Mesodermal cell (in vitro differentiated cells): Measurements from ENCODE around the gene PAQR5.

Experiments
- H3K27ac ChIP-seq: 2 replicates; pipeline ENCODE4 v1.7.0; 2013; ENCODE audit warnings: mild to moderate bottlenecking, low read depth, low read length, moderate library complexity; ENCODE audit not compliant: severe bottlenecking
- H3K36me3 ChIP-seq: 2 replicates; pipeline ENCODE4 v1.7.1; 2013; ENCODE audit warnings: mild to moderate bottlenecking, low read length, moderate library complexity; ENCODE audit not compliant: control insufficient read depth, insufficient read depth
- H3K4me1 ChIP-seq: one replicate; pipeline ENCODE4 v1.7.1; 2013; ENCODE audit warnings: mild to moderate bottlenecking, low read length; ENCODE audit not compliant: insufficient read depth, control insufficient read depth, poor library complexity, severe bottlenecking
- H3K4me3 ChIP-seq: 2 replicates; pipeline ENCODE4 v1.7.0; 2013; ENCODE audit warnings: low read length, control low read depth, mild to moderate bottlenecking; ENCODE audit not compliant: insufficient read depth, poor library complexity, severe bottlenecking; ENCODE audit errors: extremely low read depth
- H3K9me3 ChIP-seq: 2 replicates; pipeline ENCODE4 v1.7.1; 2013; ENCODE audit warnings: mild to moderate bottlenecking, low read length, moderate library complexity; ENCODE audit not compliant: control insufficient read depth
- WGBS, 2 experiments: methylation state at CpG; one replicate each; pipeline ENCODE4 v1.1.5; 2013; ENCODE audit warnings: missing lambda C conversion rate in 2 of 2; ENCODE audit not compliant: insufficient coverage in 2 of 2; 5-methylcytosine and 5-hydroxymethylcytosine counted together

PAQR5 gene

GRCh38 chr15:69357773-69358771 is 59.4 kb downstream of the PAQR5 start:
- Histone ChIP-seq H3K9me3 (no peaks in the 10 kb centered on the region), H3K4me3 (no peak overlapping the region), H3K36me3 (no peaks in the 10 kb centered on the region), H3K27ac (no peak overlapping the region), H3K4me1 (no peaks in the 10 kb centered on the region)
- WGBS, 2 experiments, result 92 to 95% methylated on average over 4 of the region's 9 CpGs

- Histone ChIP-seq H3K4me3 (no peak overlapping the region), H3K27ac (no peak overlapping the region), H3K36me3 (no peaks in the 10 kb centered on the region), H3K4me1 (no peaks in the 10 kb centered on the region), H3K9me3 (no peaks in the 10 kb centered on the region)
- 100% methylated on average over 2 to 4 of the region's 4 CpGs for WGBS, 2 experiments
Measured at GRCh38 chr15:69358850-69359249, 60.1 kb downstream of the PAQR5 start.

GRCh38 chr15:69359722-69360121 is 61.0 kb downstream of the PAQR5 start:
- H3K27ac ChIP-seq, result no peak overlapping the region
- no peaks in the 10 kb centered on the region for H3K4me1 ChIP-seq
- H3K9me3 ChIP-seq, result no peaks in the 10 kb centered on the region
- WGBS, 2 experiments, result 96 to 97% methylated on average over 3 of the region's 3 CpGs
- no peaks in the 10 kb centered on the region for H3K36me3 ChIP-seq
- H3K4me3 ChIP-seq, result no peak overlapping the region

DNA sequence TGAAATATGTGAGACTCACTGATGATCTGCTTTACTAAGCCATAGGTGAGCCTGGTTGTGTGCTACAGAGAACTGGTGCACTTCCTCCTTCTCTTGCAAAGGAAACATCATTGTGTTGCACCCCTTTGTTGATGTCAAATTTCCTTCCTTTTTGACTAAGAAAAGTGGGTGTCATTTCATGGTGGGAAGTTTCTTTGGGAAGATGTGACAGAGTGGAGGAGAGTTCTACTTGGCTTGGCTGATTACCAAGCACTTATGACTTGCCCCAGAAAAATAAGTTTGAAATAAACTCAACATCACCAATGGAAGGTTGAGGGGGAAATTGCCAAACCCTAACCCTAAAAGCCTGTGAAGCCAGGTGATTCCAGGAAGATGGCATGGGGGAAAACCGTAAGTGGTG is 61.9 kb downstream of the PAQR5 start:
- H3K36me3 ChIP-seq, result no peaks in the 10 kb centered on the region
- no peaks in the 10 kb centered on the region for H3K9me3 ChIP-seq
- no peak overlapping the region for H3K27ac ChIP-seq
- WGBS, 2 experiments, result 0% methylated on average over 1 of the region's 1 CpG
- H3K4me1 ChIP-seq, result no peaks in the 10 kb centered on the region
- H3K4me3 ChIP-seq, result no peak overlapping the region

DNA sequence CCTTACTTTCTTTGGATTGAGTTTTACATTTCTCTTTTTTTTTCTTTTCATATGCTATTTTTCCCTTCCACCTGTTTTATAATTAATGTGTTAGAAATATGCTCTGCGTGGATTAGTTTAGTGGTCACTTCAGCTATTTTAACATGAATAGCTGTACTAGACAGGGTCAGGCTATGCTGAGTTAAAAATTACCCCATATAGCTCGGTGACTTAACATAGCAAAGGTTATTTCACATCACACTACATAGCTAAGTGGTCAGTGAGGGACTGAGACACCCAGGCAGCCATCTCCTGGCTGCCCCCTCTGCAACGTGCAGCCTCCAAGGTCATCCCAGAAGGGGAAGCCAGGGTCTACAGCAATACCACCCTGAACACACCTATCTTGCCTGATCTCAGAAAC is 68.5 kb downstream of the PAQR5 start:
- H3K4me1 ChIP-seq, result no peaks in the 10 kb centered on the region
- no peak overlapping the region for H3K27ac ChIP-seq
- no peak overlapping the region for H3K4me3 ChIP-seq
- no peaks in the 10 kb centered on the region for H3K9me3 ChIP-seq
- WGBS, 2 experiments, result 88 to 100% methylated on average over 1 to 2 of the region's 3 CpGs
- H3K36me3 ChIP-seq, result no peaks in the 10 kb centered on the region

DNA sequence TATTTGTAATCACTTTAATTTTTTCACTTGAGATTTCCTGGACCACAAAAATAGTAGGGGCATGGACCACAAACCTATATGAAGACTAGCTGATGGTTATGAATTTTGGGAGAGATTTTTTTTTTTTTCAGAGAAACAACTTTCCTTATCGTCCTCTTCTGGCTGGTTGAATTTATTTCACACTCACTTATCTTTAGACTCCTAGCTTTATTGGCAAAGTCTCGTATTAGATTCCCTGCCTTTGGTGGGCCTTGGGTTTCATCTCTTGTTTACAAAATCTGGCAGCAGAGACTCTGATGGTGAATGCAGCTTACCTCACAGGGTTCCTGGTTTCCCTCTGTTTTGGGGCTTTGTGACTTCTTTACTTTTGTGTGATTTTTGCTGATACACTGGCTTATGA is 70.9 kb downstream of the PAQR5 start:
- Histone ChIP-seq H3K36me3 (no peaks in the 10 kb centered on the region), H3K4me1 (no peaks in the 10 kb centered on the region), H3K27ac (no peak overlapping the region), H3K4me3 (no peak overlapping the region), H3K9me3 (no peaks in the 10 kb centered on the region)
- 90 to 100% methylated on average over 2 of the region's 2 CpGs for WGBS, 2 experiments

GRCh38 chr15:69373406-69373805 is 74.7 kb downstream of the PAQR5 start:
- 94 to 95% methylated on average over 4 to 5 of the region's 6 CpGs for WGBS, 2 experiments
- Histone ChIP-seq H3K4me1 (no peaks in the 10 kb centered on the region), H3K36me3 (no peaks in the 10 kb centered on the region), H3K27ac (no peak overlapping the region), H3K9me3 (no peaks in the 10 kb centered on the region), H3K4me3 (no peak overlapping the region)

DNA sequence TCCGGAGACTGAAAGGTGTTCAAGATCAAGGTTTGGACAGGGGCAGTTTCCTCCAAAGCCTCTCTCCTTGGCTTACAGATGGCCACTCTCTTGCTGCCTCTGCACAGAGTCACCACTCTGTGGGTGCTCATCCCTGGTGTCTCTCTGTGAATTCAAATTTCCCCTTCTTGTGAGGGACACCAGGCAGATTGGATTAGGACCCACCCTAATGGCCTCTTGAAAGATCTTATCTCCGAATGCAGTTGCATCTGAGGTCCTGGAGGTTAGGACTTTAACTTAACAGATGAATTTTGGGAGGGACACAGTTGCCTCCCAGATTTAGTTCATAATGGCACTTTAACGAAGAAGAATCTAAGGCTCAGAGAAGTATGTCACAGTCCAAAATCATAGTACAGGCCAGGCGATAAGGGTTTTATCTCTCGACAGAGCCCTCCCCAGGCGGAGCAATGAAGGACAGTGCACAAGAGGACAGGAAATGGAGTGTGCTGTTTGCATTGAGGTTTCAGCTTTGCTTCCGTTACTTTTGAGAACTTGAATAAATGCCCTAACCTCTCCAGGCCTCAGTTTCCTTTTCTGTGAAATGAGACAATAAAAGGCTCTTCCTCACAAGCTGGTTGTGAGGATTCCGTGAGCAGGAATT is 76.6 kb downstream of the PAQR5 start:
- Histone ChIP-seq H3K9me3 (no peaks in the 10 kb centered on the region), H3K36me3 (no peaks in the 10 kb centered on the region), H3K4me3 (no peak overlapping the region), H3K4me1 (no peaks in the 10 kb centered on the region), H3K27ac (no peak overlapping the region)
- WGBS, 2 experiments, result 94% methylated on average over 7 of the region's 8 CpGs

DNA sequence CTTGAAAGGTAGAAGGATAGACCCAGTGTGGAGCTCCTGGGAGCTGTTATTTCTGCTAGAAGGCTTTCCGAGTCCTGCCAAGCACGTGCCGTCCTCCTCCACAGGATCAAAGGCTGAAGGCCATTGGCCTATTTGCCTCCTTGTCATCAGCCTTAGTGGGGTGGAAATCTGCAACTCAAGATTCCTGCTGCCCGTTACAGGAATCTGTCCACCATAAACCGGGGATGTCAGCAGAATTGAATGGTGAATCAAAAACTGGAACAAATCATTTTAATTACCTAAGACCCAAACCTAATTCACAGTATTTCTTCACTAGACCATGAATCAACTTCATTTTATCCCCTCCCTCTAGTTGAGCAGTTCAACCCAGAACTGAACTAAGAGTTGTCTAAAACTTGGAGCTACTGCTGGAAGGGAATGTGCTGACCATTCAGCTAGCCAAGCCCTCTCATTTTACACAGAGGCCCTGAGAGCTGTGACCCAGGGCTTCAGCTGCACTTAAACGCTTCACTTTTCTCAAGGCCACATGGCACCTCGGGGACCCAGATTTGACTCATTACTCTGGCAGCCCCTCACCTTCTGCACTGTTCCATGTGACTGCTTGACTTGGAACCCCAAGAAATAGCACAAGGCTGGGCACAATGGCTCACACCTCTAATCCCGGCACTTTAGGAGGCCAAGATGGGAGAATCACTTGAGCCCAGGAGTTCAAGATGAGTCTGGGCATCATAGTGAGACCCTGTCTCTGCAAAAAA is 78.7 kb downstream of the PAQR5 start:
- Histone ChIP-seq H3K27ac (no peak overlapping the region), H3K4me3 (no peak overlapping the region), H3K36me3 (no peaks in the 10 kb centered on the region), H3K9me3 (no peaks in the 10 kb centered on the region), H3K4me1 (no peaks in the 10 kb centered on the region)
- WGBS, 2 experiments, result 84 to 89% methylated on average over 5 to 6 of the region's 8 CpGs

DNA sequence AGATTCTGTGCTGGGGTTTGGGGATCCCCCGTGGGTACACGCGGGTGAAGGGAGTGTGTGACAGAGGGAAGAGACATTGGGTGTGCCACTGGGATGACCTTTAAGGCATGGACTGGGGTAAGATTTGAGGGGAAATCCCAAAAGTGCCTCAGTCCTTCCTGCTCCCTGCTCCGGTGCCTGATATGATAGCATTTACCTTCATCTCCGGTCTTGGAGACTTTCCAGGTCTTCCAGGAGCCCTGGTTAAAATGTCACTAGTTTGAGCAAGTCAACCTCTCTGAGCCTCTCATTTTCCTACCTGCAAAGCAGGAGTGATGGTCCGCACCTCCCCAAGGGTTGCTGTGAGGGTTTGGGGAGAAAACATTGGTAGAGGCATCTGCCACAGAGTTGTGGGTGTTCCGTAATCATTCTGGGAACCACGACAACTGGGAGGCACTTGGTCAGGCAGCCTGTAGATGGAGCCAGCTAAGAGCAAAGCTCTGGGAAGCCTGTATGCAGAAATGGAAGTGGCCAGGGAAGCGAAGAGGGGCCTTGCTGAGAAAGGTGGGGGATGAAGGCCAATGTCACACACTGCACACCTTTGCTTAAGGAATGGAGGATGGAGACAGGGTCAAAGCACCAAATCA is 81.5 kb downstream of the PAQR5 start:
- H3K4me1 ChIP-seq, result no peaks in the 10 kb centered on the region
- WGBS, 2 experiments, result 76 to 80% methylated on average over 9 of the region's 9 CpGs
- H3K4me3 ChIP-seq, result no peak overlapping the region

More for the DNA sequence above, 81.5 kb downstream of the PAQR5 start:
- H3K27ac ChIP-seq, result no peak overlapping the region
- H3K36me3 ChIP-seq, result no peaks in the 10 kb centered on the region
- H3K9me3 ChIP-seq, result no peaks in the 10 kb centered on the region
